Gastroesophageal sphincter (tissue), 3 donors: Measurements from ENCODE around the gene RPLP1.

ENCODE experiments used
- CTCF ChIP-seq, 4 experiments: fragments of 200-600 bp in 2 of 4; fragments of 450-650 bp in 2 of 4; sonication (generic) in 1 of 4; IDR thresholded peaks; one replicate each; pipeline ENCODE4 v1.5.1; 2017 to 2019; ENCODE audit warnings: antibody characterized with exemption in 4 of 4, mild to moderate bottlenecking in 2 of 4, moderate library complexity in 2 of 4
- EP300 ChIP-seq: sonication (generic); formaldehyde crosslinking; IDR thresholded peaks from one replicate; pipeline ENCODE4 v1.6.1; 2017; ENCODE audit warnings: antibody characterized with exemption, mild to moderate bottlenecking
- POLR2A ChIP-seq, 2 donors: fragments of 450-650 bp; IDR thresholded peaks; one replicate each; pipeline ENCODE4 v1.6.1; 2017; ENCODE audit warnings: antibody characterized with exemption in 2 of 2, mild to moderate bottlenecking in 2 of 2, moderate library complexity in 1 of 2
- POLR2AphosphoS5 ChIP-seq: sonication (generic); formaldehyde crosslinking; IDR thresholded peaks from one replicate; pipeline ENCODE4 v1.6.1; 2017; ENCODE audit warnings: antibody characterized with exemption

GRCh38 chr15:69472046-69472445 is 19.4 kb downstream of the RPLP1 start:
- TF ChIP-seq CTCF (IDR thresholded peaks at IDR 0.05) (no peak), EP300 (no peak), POLR2A (IDR thresholded peaks at IDR 0.05) (no peak), POLR2AphosphoS5 (no peak)
